PC-9 (cell line): ENCODE data around the gene TTC7B.

Source experiments
- EZH2 ChIP-seq: fragments of 200-600 bp; sonication (generic); IDR thresholded peaks from 2 replicates; pipeline ENCODE4 v1.8.0; 2017; ENCODE audit warnings: antibody characterized with exemption, low read depth
- TF ChIP-seq, protein P1 (sequence below): fragments of 200-600 bp; sonication (generic); conservative IDR thresholded peaks from 2 replicates; pipeline ENCODE4 v1.6.1; 2017; ENCODE audit warnings: mixed run types, antibody characterized with exemption, mild to moderate bottlenecking, moderate library complexity

DNA sequence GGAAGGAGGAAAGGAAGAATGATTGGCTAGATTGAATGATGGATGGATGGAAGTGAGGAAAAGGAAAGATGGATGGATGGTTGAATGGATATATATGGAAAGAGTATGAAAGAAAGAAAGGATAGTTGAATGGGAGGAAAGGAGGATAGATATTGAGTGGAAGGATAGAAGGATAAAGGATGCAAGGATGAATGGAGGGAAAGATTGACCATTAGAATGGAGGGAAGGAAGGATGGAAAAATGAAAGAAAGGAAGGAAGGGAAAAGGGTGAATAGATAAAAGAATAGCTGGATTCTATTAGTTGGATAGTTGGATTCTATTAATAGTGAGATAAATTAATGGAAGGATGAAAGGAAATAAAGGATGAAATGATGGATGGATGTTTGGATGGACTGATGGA, 313.5 kb downstream of the TTC7B start:
- TF ChIP-seq, protein P1, sequence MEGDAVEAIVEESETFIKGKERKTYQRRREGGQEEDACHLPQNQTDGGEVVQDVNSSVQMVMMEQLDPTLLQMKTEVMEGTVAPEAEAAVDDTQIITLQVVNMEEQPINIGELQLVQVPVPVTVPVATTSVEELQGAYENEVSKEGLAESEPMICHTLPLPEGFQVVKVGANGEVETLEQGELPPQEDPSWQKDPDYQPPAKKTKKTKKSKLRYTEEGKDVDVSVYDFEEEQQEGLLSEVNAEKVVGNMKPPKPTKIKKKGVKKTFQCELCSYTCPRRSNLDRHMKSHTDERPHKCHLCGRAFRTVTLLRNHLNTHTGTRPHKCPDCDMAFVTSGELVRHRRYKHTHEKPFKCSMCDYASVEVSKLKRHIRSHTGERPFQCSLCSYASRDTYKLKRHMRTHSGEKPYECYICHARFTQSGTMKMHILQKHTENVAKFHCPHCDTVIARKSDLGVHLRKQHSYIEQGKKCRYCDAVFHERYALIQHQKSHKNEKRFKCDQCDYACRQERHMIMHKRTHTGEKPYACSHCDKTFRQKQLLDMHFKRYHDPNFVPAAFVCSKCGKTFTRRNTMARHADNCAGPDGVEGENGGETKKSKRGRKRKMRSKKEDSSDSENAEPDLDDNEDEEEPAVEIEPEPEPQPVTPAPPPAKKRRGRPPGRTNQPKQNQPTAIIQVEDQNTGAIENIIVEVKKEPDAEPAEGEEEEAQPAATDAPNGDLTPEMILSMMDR, result no peak
- no peak for TF ChIP-seq EZH2
